Mesenchymal stem cell (in vitro differentiated cells and primary cell): Measurements from ENCODE around the gene PLA2G3.
A peak's percentile ranks its signal among the peaks of the same experiment; 100 is the strongest.

Source experiments
- DNase-seq: peaks from one replicate; pipeline ENCODE4 v3.0.0-alpha.2; 2013
- H2AFZ ChIP-seq: one replicate; pipeline ENCODE4 v1.6.1; 2013; ENCODE audit warnings: low read depth, mild to moderate bottlenecking, control low read depth, inconsistent platforms, low read length, moderate library complexity
- H2AK5ac ChIP-seq: 2 replicates; pipeline ENCODE4 v1.6.1; 2013; ENCODE audit warnings: low read length, moderate library complexity, mild to moderate bottlenecking, inconsistent platforms; ENCODE audit not compliant: severe bottlenecking
- H2BK120ac ChIP-seq: one replicate; pipeline ENCODE4 v1.6.1; 2013; ENCODE audit warnings: low read depth, mild to moderate bottlenecking, inconsistent platforms, low read length, moderate library complexity
- H2BK12ac ChIP-seq, 2 experiments: one replicate each; pipeline ENCODE4 v1.6.1; 2013; ENCODE audit warnings: inconsistent platforms in 2 of 2, low read length in 2 of 2, mild to moderate bottlenecking in 2 of 2, moderate library complexity in 2 of 2, control low read depth in 1 of 2
- H2BK15ac ChIP-seq: one replicate; pipeline ENCODE4 v1.6.1; 2013; ENCODE audit warnings: mild to moderate bottlenecking, low read depth, inconsistent platforms; ENCODE audit not compliant: poor library complexity, severe bottlenecking
- H2BK5ac ChIP-seq: 2 replicates; pipeline ENCODE4 v1.6.1; 2013; ENCODE audit warnings: low read depth, mild to moderate bottlenecking, low read length, control low read depth, inconsistent platforms; ENCODE audit not compliant: poor library complexity, severe bottlenecking
- H3K14ac ChIP-seq, 2 experiments: one replicate each; pipeline ENCODE4 v1.6.1; 2013; ENCODE audit warnings: inconsistent platforms in 2 of 2, low read length in 2 of 2, control low read depth in 1 of 2, mild to moderate bottlenecking in 1 of 2, moderate library complexity in 1 of 2
- H3K18ac ChIP-seq, 2 experiments: one replicate each; pipeline ENCODE4 v1.6.1; 2013; ENCODE audit warnings: inconsistent platforms in 2 of 2, low read length in 2 of 2, control low read depth in 1 of 2, low read depth in 1 of 2, mild to moderate bottlenecking in 1 of 2
- H3K23ac ChIP-seq, 2 experiments: one replicate each; pipeline ENCODE4 v1.6.1; 2013; ENCODE audit warnings: inconsistent platforms in 2 of 2, low read length in 2 of 2, mild to moderate bottlenecking in 2 of 2, moderate library complexity in 2 of 2, control low read depth in 1 of 2
- H3K27ac ChIP-seq: 2 replicates; pipeline ENCODE4 v1.5.1; 2013; ENCODE audit warnings: mild to moderate bottlenecking, moderate library complexity, low read length, control low read depth, inconsistent platforms; ENCODE audit not compliant: poor library complexity, severe bottlenecking
- H3K27me3 ChIP-seq, 2 experiments: 2 replicates each; pipeline versions ENCODE4 v1.6.1 to v1.7.0; 2013; ENCODE audit warnings: low read length in 2 of 2, mild to moderate bottlenecking in 2 of 2, moderate library complexity in 2 of 2, control low read depth in 1 of 2, inconsistent platforms in 1 of 2; ENCODE audit not compliant: control insufficient read depth in 1 of 2, insufficient read depth in 1 of 2
- H3K36me3 ChIP-seq, 2 experiments: 2 replicates each; pipeline versions ENCODE4 v1.6.1 to v1.7.0; 2013; ENCODE audit warnings: low read length in 2 of 2, control low read depth in 1 of 2, inconsistent platforms in 1 of 2, low read depth in 1 of 2, mild to moderate bottlenecking in 1 of 2; ENCODE audit not compliant: insufficient read depth in 2 of 2, control insufficient read depth in 1 of 2
- H3K4ac ChIP-seq, 2 experiments: one replicate each; pipeline ENCODE4 v1.6.1; 2013; ENCODE audit warnings: inconsistent platforms in 2 of 2, low read length in 2 of 2, mild to moderate bottlenecking in 2 of 2, moderate library complexity in 2 of 2, control low read depth in 1 of 2, low read depth in 1 of 2
- H3K4me1 ChIP-seq: 2 replicates; pipeline ENCODE4 v1.6.1; 2013; ENCODE audit warnings: low read depth, low read length, control low read depth; ENCODE audit not compliant: control insufficient read depth, insufficient read depth
- H3K4me2 ChIP-seq: 2 replicates; pipeline ENCODE4 v1.6.1; 2013; ENCODE audit warnings: low read length, mild to moderate bottlenecking, inconsistent platforms; ENCODE audit not compliant: poor library complexity, severe bottlenecking
- H3K4me3 ChIP-seq, 2 experiments: 2 replicates each; pipeline versions ENCODE4 v1.5.1 to v1.7.0; 2013; ENCODE audit warnings: low read length in 2 of 2, mild to moderate bottlenecking in 2 of 2, control low read depth in 1 of 2, low read depth in 1 of 2; ENCODE audit not compliant: insufficient read depth in 1 of 2
- H3K79me1 ChIP-seq: replicated peaks from 2 replicates; pipeline ENCODE4 v1.6.1; 2013; ENCODE audit warnings: mild to moderate bottlenecking, control low read depth, low read length, inconsistent platforms; ENCODE audit not compliant: poor library complexity, severe bottlenecking
- H3K9ac ChIP-seq: 2 replicates; pipeline ENCODE4 v1.7.0; 2013; ENCODE audit warnings: mild to moderate bottlenecking, low read length, moderate library complexity
- H3K9me3 ChIP-seq: 2 replicates; pipeline ENCODE4 v1.7.0; 2013; ENCODE audit warnings: mild to moderate bottlenecking, low read length; ENCODE audit not compliant: control insufficient read depth
- H4K8ac ChIP-seq: one replicate; pipeline ENCODE4 v1.6.1; 2013; ENCODE audit warnings: inconsistent platforms, mild to moderate bottlenecking, low read length, moderate library complexity
- H4K91ac ChIP-seq: one replicate; pipeline ENCODE4 v1.6.1; 2013; ENCODE audit warnings: mild to moderate bottlenecking, low read length, inconsistent platforms
- WGBS: methylation state at CpG from one replicate; pipeline ENCODE4 v1.1.7; 2013; ENCODE audit warnings: mixed read lengths; 5-methylcytosine and 5-hydroxymethylcytosine counted together

Gene PLA2G3

DNA sequence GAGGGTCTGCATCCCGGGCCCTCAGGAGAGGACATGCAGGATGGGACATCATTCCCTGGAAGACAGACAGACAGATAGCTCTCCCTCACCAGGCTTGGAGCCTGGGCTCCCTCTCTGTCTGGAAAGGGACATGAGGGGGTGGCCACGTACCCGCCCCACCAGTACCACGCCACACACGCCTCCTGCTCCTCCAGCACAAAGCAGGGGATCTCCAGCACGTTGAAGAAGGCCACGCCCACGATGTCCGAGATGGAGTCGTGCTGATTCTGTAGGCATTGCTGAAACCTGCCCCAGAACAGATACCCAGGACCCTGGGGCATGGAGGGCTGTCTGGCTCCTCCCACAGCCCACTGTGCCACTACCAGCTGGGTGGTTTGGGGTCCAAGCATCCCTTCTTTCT, 2.2 kb downstream of the PLA2G3 start:
- H3K23ac ChIP-seq: no peak overlapping the region
- H3K4ac ChIP-seq: no peak overlapping the region
- no peaks in the 10 kb centered on the region for H3K36me3 ChIP-seq
- H3K27ac ChIP-seq: no peak overlapping the region
- H4K91ac ChIP-seq: no peak overlapping the region
- H3K18ac ChIP-seq: no peak overlapping the region
- H2BK12ac ChIP-seq: no peak overlapping the region
- H3K27me3 ChIP-seq: peaks cover 23 to 78% of the 10 kb centered on the region in 2 experiments
- H3K4me1 ChIP-seq: peaks cover 15% of the 10 kb centered on the region
- no peak overlapping the region for H3K14ac ChIP-seq
- 83% methylated on average over 10 of the region's 10 CpGs for WGBS
- no peak overlapping the region for H4K8ac ChIP-seq
- H3K9ac ChIP-seq: no peak overlapping the region
- no peak overlapping the region for H3K4me3 ChIP-seq
- no peak overlapping the region for H2BK5ac ChIP-seq
- H2AFZ ChIP-seq: no peak overlapping the region
- H2BK15ac ChIP-seq: no peak overlapping the region
- no peak overlapping the region for H2AK5ac ChIP-seq
- H2BK120ac ChIP-seq: no peak overlapping the region
- DNase-seq: no peak
- H3K79me1 ChIP-seq: no peaks in the 10 kb centered on the region
- no peak overlapping the region for H3K4me2 ChIP-seq
- no peaks in the 10 kb centered on the region for H3K9me3 ChIP-seq

DNA sequence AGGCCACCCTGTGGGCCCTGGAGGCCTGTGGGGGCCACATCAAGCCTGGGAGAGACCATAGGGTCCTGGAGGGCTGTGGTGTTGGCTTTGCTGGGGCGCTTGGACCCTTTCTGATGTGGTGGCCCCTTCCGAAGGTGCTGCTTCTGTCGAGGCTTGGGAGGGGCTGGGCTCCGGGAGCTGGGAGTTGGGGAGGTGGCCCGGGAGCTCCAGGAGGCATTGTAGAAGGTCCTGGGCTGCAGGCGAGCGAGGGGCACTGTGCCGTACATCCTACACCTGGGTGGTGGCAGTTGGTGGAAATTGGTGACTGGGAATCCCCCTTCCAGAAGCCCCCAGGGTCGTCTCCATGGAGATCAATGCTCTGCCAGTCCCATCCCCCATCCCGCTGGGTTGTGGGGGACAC, 2.6 kb downstream of the PLA2G3 start:
- H2BK5ac ChIP-seq: no peak overlapping the region
- H3K4me1 ChIP-seq: peaks cover 15% of the 10 kb centered on the region
- H3K79me1 ChIP-seq: no peaks in the 10 kb centered on the region
- peaks cover 23 to 78% of the 10 kb centered on the region in 2 experiments for H3K27me3 ChIP-seq
- H4K8ac ChIP-seq: no peak overlapping the region
- H3K18ac ChIP-seq: no peak overlapping the region
- H3K4me3 ChIP-seq: no peak overlapping the region
- no peak overlapping the region for H2BK12ac ChIP-seq
- no peak overlapping the region for H3K23ac ChIP-seq
- no peak overlapping the region for H2AK5ac ChIP-seq
- peak overlapping the region; percentile 7 for H2BK15ac ChIP-seq
- no peak overlapping the region for H3K9ac ChIP-seq
- DNase-seq: no peak
- H3K36me3 ChIP-seq: peaks cover 0 to 3% of the 10 kb centered on the region in 2 experiments
- H3K14ac ChIP-seq: no peak overlapping the region
- H2AFZ ChIP-seq: no peak overlapping the region
- H3K4ac ChIP-seq: no peak overlapping the region
- H3K4me2 ChIP-seq: no peak overlapping the region
- no peak overlapping the region for H2BK120ac ChIP-seq
- H4K91ac ChIP-seq: no peak overlapping the region
- H3K27ac ChIP-seq: no peak overlapping the region
- 71% methylated on average over 10 of the region's 10 CpGs for WGBS
- H3K9me3 ChIP-seq: no peaks in the 10 kb centered on the region

DNA sequence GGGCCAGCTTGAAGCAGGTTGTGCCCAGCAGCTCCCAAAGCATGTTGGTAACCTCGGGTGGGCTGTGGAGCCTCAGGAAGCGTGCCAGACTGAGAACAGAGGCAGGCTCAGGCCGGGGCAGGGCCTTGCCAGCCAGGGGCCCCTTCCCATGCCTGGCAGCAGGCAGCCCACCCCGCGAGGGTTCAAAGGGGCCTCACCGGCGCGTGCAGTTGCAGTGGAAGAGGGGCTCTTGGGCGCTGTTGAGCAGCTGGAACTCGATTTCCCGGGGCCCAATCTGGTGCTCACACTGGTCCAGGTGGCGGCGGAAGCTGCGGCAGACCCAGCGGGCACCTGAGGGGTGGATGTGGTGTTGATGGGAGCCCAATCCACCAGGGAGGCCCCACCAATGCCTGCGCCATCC, 3.6 kb downstream of the PLA2G3 start:
- H3K27me3 ChIP-seq: peaks cover 23 to 70% of the 10 kb centered on the region in 2 experiments
- no peak overlapping the region for H4K8ac ChIP-seq
- no peak overlapping the region for H4K91ac ChIP-seq
- no peak overlapping the region for H2AFZ ChIP-seq
- peaks cover 15% of the 10 kb centered on the region for H3K4me1 ChIP-seq
- no peak overlapping the region for H3K4ac ChIP-seq
- no peak for DNase-seq
- no peak overlapping the region for H3K27ac ChIP-seq
- no peak overlapping the region for H3K23ac ChIP-seq
- no peak overlapping the region for H3K4me2 ChIP-seq
- WGBS: 89% methylated on average over 14 of the region's 16 CpGs
- H2BK120ac ChIP-seq: no peak overlapping the region
- H2BK15ac ChIP-seq: no peak overlapping the region
- H2BK5ac ChIP-seq: no peak overlapping the region
- H3K9ac ChIP-seq: no peak overlapping the region
- H3K14ac ChIP-seq: no peak overlapping the region
- no peak overlapping the region for H3K4me3 ChIP-seq
- peaks cover 0 to 3% of the 10 kb centered on the region in 2 experiments for H3K36me3 ChIP-seq
- H2BK12ac ChIP-seq: no peak overlapping the region
- H3K9me3 ChIP-seq: no peaks in the 10 kb centered on the region
- H3K18ac ChIP-seq: no peak overlapping the region
- no peaks in the 10 kb centered on the region for H3K79me1 ChIP-seq
- no peak overlapping the region for H2AK5ac ChIP-seq

DNA sequence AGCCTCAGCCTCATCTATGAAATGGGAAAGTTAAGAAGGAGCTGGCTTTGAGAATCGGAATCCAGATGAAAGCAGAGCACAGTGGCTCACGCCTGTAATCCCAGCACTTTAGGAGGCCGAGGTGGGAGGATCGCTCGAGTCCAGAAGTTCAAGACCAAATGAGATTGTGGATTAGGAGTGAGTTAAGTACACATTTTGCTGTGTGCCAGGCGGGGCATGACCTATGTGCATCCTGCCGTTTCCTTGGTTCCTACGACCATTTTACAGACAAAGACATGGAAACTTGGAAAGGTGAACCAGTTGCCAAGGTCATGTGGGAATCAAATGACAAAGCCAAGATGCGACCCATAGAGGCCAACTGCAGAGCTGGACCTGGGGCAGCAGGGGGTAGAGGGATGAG, 4.2 kb downstream of the PLA2G3 start:
- Histone ChIP-seq H3K9ac (no peak overlapping the region), H3K4ac (no peak overlapping the region), H3K27me3 (peaks cover 23 to 65% of the 10 kb centered on the region in 2 experiments), H3K4me3 (no peak overlapping the region), H2BK12ac (no peak overlapping the region), H3K14ac (no peak overlapping the region), H3K18ac (no peak overlapping the region), H2BK120ac (no peak overlapping the region), H3K79me1 (no peaks in the 10 kb centered on the region), H3K4me2 (no peak overlapping the region), H2BK15ac (no peak overlapping the region), H3K23ac (no peak overlapping the region), H3K4me1 (peaks cover 15% of the 10 kb centered on the region), H3K27ac (no peak overlapping the region), H2AFZ (no peak overlapping the region), H4K91ac (no peak overlapping the region), H3K9me3 (no peaks in the 10 kb centered on the region), H4K8ac (no peak overlapping the region), H2BK5ac (no peak overlapping the region), H3K36me3 (peaks cover 0 to 3% of the 10 kb centered on the region in 2 experiments), H2AK5ac (no peak overlapping the region)
- DNase-seq: no peak
- WGBS: 92% methylated on average over 9 of the region's 9 CpGs
